Measurements from ENCODE around the gene LENEP.

Gene LENEP

GRCh38 chr1:155026588-155026987 is 33.2 kb downstream of the LENEP start:
- ChIA-PET POLR2A (no interaction called here), CTCF (interaction anchor here (1.4 kb wide), 1 partner anchor 9 kb away, joined by 12 read pairs; no protein-coding TSS in a partner anchor)
- DNase-seq (ENCODE audit: extremely low spot score): no peak
- no peak for TF ChIP-seq FOXK2 (IDR thresholded peaks at IDR 0.05)
- TF ChIP-seq LEF1 (IDR thresholded peaks at IDR 0.05; ENCODE audit: borderline replicate concordance): no peak
- TF ChIP-seq HDGF (IDR thresholded peaks at IDR 0.05; ENCODE audit: borderline replicate concordance): no peak
- no peak for TF ChIP-seq ARNT (IDR thresholded peaks at IDR 0.05)
- TF ChIP-seq PKNOX1 (IDR thresholded peaks at IDR 0.05): no peak
- no peak for TF ChIP-seq NFRKB (IDR thresholded peaks at IDR 0.05)
- TF ChIP-seq FOXA1 (IDR thresholded peaks at IDR 0.05): no peak
- TF ChIP-seq TARDBP (IDR thresholded peaks at IDR 0.05): no peak
- no peak for TF ChIP-seq CTBP1 (IDR thresholded peaks at IDR 0.05; ENCODE audit: borderline replicate concordance)
- TF ChIP-seq SP1 (IDR thresholded peaks at IDR 0.05): no peak
- no peak for TF ChIP-seq L3MBTL2 (conservative IDR thresholded peaks at IDR 0.05)
- no peak for TF ChIP-seq ELF4 (IDR thresholded peaks at IDR 0.05)
- TF ChIP-seq FOXM1 (IDR thresholded peaks at IDR 0.05; ENCODE audit: borderline replicate concordance): no peak
- no peak for TF ChIP-seq ZNF384 (IDR thresholded peaks at IDR 0.05)
- TF ChIP-seq SUZ12 (IDR thresholded peaks at IDR 0.05): no peak
- TF ChIP-seq BHLHE40 (IDR thresholded peaks at IDR 0.05; ENCODE audit: borderline replicate concordance): no peak

GRCh38 chr1:155029513-155030242 is 36.3 kb downstream of the LENEP start:
- DNase-seq (ENCODE audit: extremely low spot score): no peak
- TF ChIP-seq HDGF (IDR thresholded peaks at IDR 0.05; ENCODE audit: borderline replicate concordance): no peak
- TF ChIP-seq FOXK2 (IDR thresholded peaks at IDR 0.05): no peak
- no peak for TF ChIP-seq PKNOX1 (IDR thresholded peaks at IDR 0.05)
- no peak for TF ChIP-seq LEF1 (IDR thresholded peaks at IDR 0.05; ENCODE audit: borderline replicate concordance)
- TF ChIP-seq FOXA1 (IDR thresholded peaks at IDR 0.05): no peak
- no peak for TF ChIP-seq TARDBP (IDR thresholded peaks at IDR 0.05)
- TF ChIP-seq ARNT (IDR thresholded peaks at IDR 0.05): no peak
- TF ChIP-seq L3MBTL2 (conservative IDR thresholded peaks at IDR 0.05): no peak
- no peak for TF ChIP-seq CTBP1 (IDR thresholded peaks at IDR 0.05; ENCODE audit: borderline replicate concordance)
- TF ChIP-seq BHLHE40 (IDR thresholded peaks at IDR 0.05; ENCODE audit: borderline replicate concordance): no peak
- no peak for TF ChIP-seq ZNF384 (IDR thresholded peaks at IDR 0.05)
- no peak for TF ChIP-seq NFRKB (IDR thresholded peaks at IDR 0.05)
- no peak for TF ChIP-seq ELF4 (IDR thresholded peaks at IDR 0.05)
- no peak for TF ChIP-seq SUZ12 (IDR thresholded peaks at IDR 0.05)
- no peak for TF ChIP-seq SP1 (IDR thresholded peaks at IDR 0.05)
- TF ChIP-seq FOXM1 (IDR thresholded peaks at IDR 0.05; ENCODE audit: borderline replicate concordance): no peak
- ChIA-PET POLR2A (no interaction called here), CTCF (no interaction called here)

GRCh38 chr1:155030243-155030795 is 36.9 kb downstream of the LENEP start:
- POLR2A ChIA-PET: no interaction called here
- DNase-seq (ENCODE audit: extremely low spot score): no peak
- TF ChIP-seq FOXM1 (IDR thresholded peaks at IDR 0.05; ENCODE audit: borderline replicate concordance) (no peak), SUZ12 (IDR thresholded peaks at IDR 0.05) (no peak), CTBP1 (IDR thresholded peaks at IDR 0.05; ENCODE audit: borderline replicate concordance) (no peak), ZNF384 (IDR thresholded peaks at IDR 0.05) (no peak), NFRKB (IDR thresholded peaks at IDR 0.05) (no peak), TARDBP (IDR thresholded peaks at IDR 0.05) (no peak)
- CTCF ChIA-PET: interaction anchor here (0.8 kb wide), 1 partner anchor 13 kb away, joined by 4 read pairs; no protein-coding TSS in a partner anchor

- no peak for TF ChIP-seq FOXM1 (IDR thresholded peaks at IDR 0.05; ENCODE audit: borderline replicate concordance)
- TF ChIP-seq L3MBTL2 (conservative IDR thresholded peaks at IDR 0.05): no peak
- no peak for TF ChIP-seq FOXK2 (IDR thresholded peaks at IDR 0.05)
- TF ChIP-seq BHLHE40 (IDR thresholded peaks at IDR 0.05; ENCODE audit: borderline replicate concordance): no peak
- no peak for TF ChIP-seq PKNOX1 (IDR thresholded peaks at IDR 0.05)
- TF ChIP-seq NFRKB (IDR thresholded peaks at IDR 0.05): no peak
- TF ChIP-seq TARDBP (IDR thresholded peaks at IDR 0.05): no peak
- TF ChIP-seq SP1 (IDR thresholded peaks at IDR 0.05): no peak
- TF ChIP-seq CTBP1 (IDR thresholded peaks at IDR 0.05; ENCODE audit: borderline replicate concordance): no peak
- TF ChIP-seq LEF1 (IDR thresholded peaks at IDR 0.05; ENCODE audit: borderline replicate concordance): no peak
- TF ChIP-seq HDGF (IDR thresholded peaks at IDR 0.05; ENCODE audit: borderline replicate concordance): no peak
- TF ChIP-seq ARNT (IDR thresholded peaks at IDR 0.05): no peak
- DNase-seq (ENCODE audit: extremely low spot score): no peak
- ChIA-PET CTCF (interaction anchor here (0.8 kb wide), 1 partner anchor 13 kb away, joined by 4 read pairs; no protein-coding TSS in a partner anchor), POLR2A (no interaction called here)
Measured at GRCh38 chr1:155030899-155031298, 37.5 kb downstream of the LENEP start.

GRCh38 chr1:155032886-155033285 is 39.5 kb downstream of the LENEP start:
- POLR2A ChIA-PET: no interaction called here
- TF ChIP-seq ZNF384 (IDR thresholded peaks at IDR 0.05) (no peak), CTBP1 (IDR thresholded peaks at IDR 0.05; ENCODE audit: borderline replicate concordance) (no peak), BHLHE40 (IDR thresholded peaks at IDR 0.05; ENCODE audit: borderline replicate concordance) (no peak), FOXA1 (IDR thresholded peaks at IDR 0.05) (no peak), L3MBTL2 (conservative IDR thresholded peaks at IDR 0.05) (no peak), SP1 (IDR thresholded peaks at IDR 0.05) (no peak), SUZ12 (IDR thresholded peaks at IDR 0.05) (no peak), FOXK2 (IDR thresholded peaks at IDR 0.05) (no peak), ELF4 (IDR thresholded peaks at IDR 0.05) (no peak), FOXM1 (IDR thresholded peaks at IDR 0.05; ENCODE audit: borderline replicate concordance) (no peak), HDGF (IDR thresholded peaks at IDR 0.05; ENCODE audit: borderline replicate concordance) (no peak), NFRKB (IDR thresholded peaks at IDR 0.05) (no peak), ARNT (IDR thresholded peaks at IDR 0.05) (no peak)
- CTCF ChIA-PET: interaction anchor here (3.5 kb wide), 1 partner anchor 15 kb away, joined by 12 read pairs; no protein-coding TSS in a partner anchor
- DNase-seq (ENCODE audit: extremely low spot score): no peak

All from HEK293T (cell line).